Mucosa of gallbladder (tissue), 1 donor: Measurements from ENCODE around the gene SNURF. TPM values are rescaled to one million over a fixed set of nuclear protein-coding genes. Genes with fewer than 3 reads are reported as not detected.
A peak's percentile ranks its signal among the peaks of the same experiment; 100 is the strongest.
"Not testable (repeated sequence)": the region's sequence is repeated elsewhere in the genome, so short reads cannot be mapped to it uniquely, and the experiment has no call there.

Source experiments
- DNase-seq: peaks from one replicate; pipeline ENCODE4 v3.0.0-alpha.2; 2020; ENCODE audit warnings: low spot score
- total RNA-seq: library from RNA; stranded (reverse); gene quantifications from one replicate; pipeline ENCODE4 v1.2.1, GENCODE V29; 2021
- donor health status: DM: no; HTN: no; CAD: no.

Gene SNURF
- total RNA-seq: 39.3 TPM

GRCh38 chr15:24954783-24955530 lies at the start of gene SNURF, which contains the start of gene SNRPN:
Gene SNURF (plus strand): TSS chr15:24954987. CDS start chr15:24955049, 62 bp downstream.
Gene SNRPN (plus strand): TSS chr15:24954987. CDS start chr15:24974454, 19,467 bp downstream.
- peak; percentile 78 for DNase-seq

GRCh38 chr15:24916305-24917009 lies 38.3 kb upstream of the SNURF start:
- DNase-seq: no peak

- DNase-seq: no peak
Observed at GRCh38 chr15:24917431-24917830, 37.4 kb upstream of the SNURF start.

GRCh38 chr15:24919446-24919845 lies 35.3 kb upstream of the SNURF start:
- DNase-seq: peak; percentile 79

- not testable (repeated sequence) for DNase-seq
Observed at GRCh38 chr15:24922781-24923180, 32.0 kb upstream of the SNURF start.

- DNase-seq: no peak
Observed at GRCh38 chr15:24924153-24924552, 30.6 kb upstream of the SNURF start.

- no peak for DNase-seq
Observed at GRCh38 chr15:24924621-24925020, 30.2 kb upstream of the SNURF start.

GRCh38 chr15:24931874-24932732 lies 22.7 kb upstream of the SNURF start:
- DNase-seq: not testable (repeated sequence)

- no peak for DNase-seq
Observed at GRCh38 chr15:24933716-24934115, 21.1 kb upstream of the SNURF start.

- not testable (repeated sequence) for DNase-seq
Observed at GRCh38 chr15:24938224-24938623, 16.6 kb upstream of the SNURF start.

GRCh38 chr15:24940236-24940635 lies 14.6 kb upstream of the SNURF start:
- no peak for DNase-seq

GRCh38 chr15:24943361-24943760 lies 11.4 kb upstream of the SNURF start:
- DNase-seq: no peak

GRCh38 chr15:24944954-24945353 lies 9.8 kb upstream of the SNURF start:
- no peak for DNase-seq

- DNase-seq: no peak
Observed at GRCh38 chr15:24945711-24946110, 9.1 kb upstream of the SNURF start.

GRCh38 chr15:24948495-24948894 lies 6.3 kb upstream of the SNURF start:
- DNase-seq: no peak

- no peak for DNase-seq
Observed at GRCh38 chr15:24955531-24955921, 739 bp downstream of the SNURF start.

- peak; percentile 76 for DNase-seq
Observed at GRCh38 chr15:24956111-24956838, 1.5 kb downstream of the SNURF start.

- DNase-seq: no peak
Observed at GRCh38 chr15:24957691-24958090, 2.9 kb downstream of the SNURF start.

- no peak for DNase-seq
Observed at GRCh38 chr15:24961967-24962366, 7.2 kb downstream of the SNURF start.

GRCh38 chr15:24962880-24963279 lies 8.1 kb downstream of the SNURF start:
- DNase-seq: no peak

- DNase-seq: no peak
Observed at GRCh38 chr15:24966364-24967103, 11.7 kb downstream of the SNURF start.
